Trophoblast cell (in vitro differentiated cells and primary cell): Measurements from ENCODE around the gene LHX6.

Experiments
- DNase-seq, 2 donors: peaks; one replicate each; pipeline ENCODE4 v3.0.0-alpha.2; 2016
- H2AFZ ChIP-seq: 2 replicates; pipeline ENCODE4 v1.6.1; 2013; ENCODE audit warnings: low read length, moderate library complexity, mild to moderate bottlenecking; ENCODE audit not compliant: insufficient read depth, poor library complexity
- H2AK5ac ChIP-seq: 2 replicates; pipeline ENCODE4 v1.6.1; 2013; ENCODE audit warnings: mild to moderate bottlenecking, low read length
- H2BK120ac ChIP-seq: 2 replicates; pipeline ENCODE4 v1.6.1; 2013; ENCODE audit warnings: low read length, mild to moderate bottlenecking, moderate library complexity; ENCODE audit not compliant: insufficient read depth, poor library complexity
- H2BK12ac ChIP-seq: 2 replicates; pipeline ENCODE4 v1.6.1; 2013; ENCODE audit warnings: mild to moderate bottlenecking, low read length, moderate library complexity
- H2BK5ac ChIP-seq: 2 replicates; pipeline ENCODE4 v1.6.1; 2013; ENCODE audit warnings: low read length, low read depth, moderate library complexity, mild to moderate bottlenecking; ENCODE audit not compliant: poor library complexity
- H3K14ac ChIP-seq: 2 replicates; pipeline ENCODE4 v1.6.1; 2013; ENCODE audit warnings: mild to moderate bottlenecking, low read length
- H3K18ac ChIP-seq: 2 replicates; pipeline ENCODE4 v1.6.1; 2013; ENCODE audit warnings: mild to moderate bottlenecking, low read length
- H3K23ac ChIP-seq: 2 replicates; pipeline ENCODE4 v1.6.1; 2013; ENCODE audit warnings: low read length
- H3K27ac ChIP-seq: 2 replicates; pipeline ENCODE4 v1.5.1; 2013; ENCODE audit warnings: low read depth, mild to moderate bottlenecking, inconsistent platforms, low read length, moderate library complexity
- H3K27me3 ChIP-seq: 2 replicates; pipeline ENCODE4 v1.6.1; 2013; ENCODE audit warnings: inconsistent platforms, mild to moderate bottlenecking, low read length, moderate library complexity; ENCODE audit not compliant: insufficient read depth
- H3K36me3 ChIP-seq, 2 experiments: 1 replicate in 1 of 2; 2 replicates in 1 of 2; pipeline ENCODE4 v1.6.1; 2013; ENCODE audit warnings: low read length in 2 of 2, mild to moderate bottlenecking in 2 of 2, moderate library complexity in 1 of 2; ENCODE audit not compliant: insufficient read depth in 2 of 2, control insufficient read depth in 1 of 2
- H3K4ac ChIP-seq: 2 replicates; pipeline ENCODE4 v1.6.1; 2013; ENCODE audit warnings: low read depth, mild to moderate bottlenecking, low read length, moderate library complexity
- H3K4me1 ChIP-seq, 2 experiments: 1 replicate in 1 of 2; 2 replicates in 1 of 2; pipeline ENCODE4 v1.6.1; 2013; ENCODE audit warnings: low read length in 2 of 2, mild to moderate bottlenecking in 2 of 2, moderate library complexity in 1 of 2; ENCODE audit not compliant: insufficient read depth in 2 of 2, control insufficient read depth in 1 of 2
- H3K4me2 ChIP-seq: 2 replicates; pipeline ENCODE4 v1.6.1; 2013; ENCODE audit warnings: inconsistent platforms, mild to moderate bottlenecking, low read length, moderate library complexity
- H3K4me3 ChIP-seq: 2 replicates; pipeline ENCODE4 v1.5.1; 2013; ENCODE audit warnings: mild to moderate bottlenecking, low read depth, low read length, inconsistent platforms
- H3K79me1 ChIP-seq: one replicate; pipeline ENCODE4 v1.6.1; 2013; ENCODE audit warnings: low read length
- H3K79me2 ChIP-seq: 2 replicates; pipeline ENCODE4 v1.6.1; 2013; ENCODE audit warnings: low read length, mild to moderate bottlenecking; ENCODE audit not compliant: control insufficient read depth, insufficient read depth, poor library complexity
- H3K9ac ChIP-seq: 2 replicates; pipeline ENCODE4 v1.6.1; 2013; ENCODE audit warnings: mild to moderate bottlenecking, low read length
- H3K9me3 ChIP-seq: 2 replicates; pipeline ENCODE4 v1.6.1; 2013; ENCODE audit warnings: low read depth, mild to moderate bottlenecking, control low read depth, inconsistent platforms, low read length; ENCODE audit not compliant: insufficient read depth
- H4K12ac ChIP-seq: 2 replicates; pipeline ENCODE4 v1.6.1; 2013; ENCODE audit warnings: low read depth, mild to moderate bottlenecking, low read length, moderate library complexity
- H4K8ac ChIP-seq: 2 replicates; pipeline ENCODE4 v1.6.1; 2013; ENCODE audit warnings: low read depth, mild to moderate bottlenecking, low read length, moderate library complexity
- H4K91ac ChIP-seq: one replicate; pipeline ENCODE4 v1.6.1; 2013; ENCODE audit warnings: low read depth, mild to moderate bottlenecking, low read length, moderate library complexity
- WGBS: extraction: QIAGEN DNeasy Blood & Tissue Kit; methylation state at CpG from one replicate; pipeline ENCODE4 v1.1.7; 2013; ENCODE audit warnings: missing lambda C conversion rate; ENCODE audit not compliant: insufficient read length, insufficient coverage; ENCODE audit errors: extremely low coverage; 5-methylcytosine and 5-hydroxymethylcytosine counted together

The LHX6 gene

GRCh38 chr9:122236681-122237080, 7.9 kb upstream of the LHX6 start:
- no peak overlapping the region for H3K9ac ChIP-seq
- no peak overlapping the region for H4K12ac ChIP-seq
- H3K18ac ChIP-seq = no peak overlapping the region
- no CpG with 5 or more reads among the region's 10 CpGs for WGBS
- H3K27me3 ChIP-seq = no peaks in the 10 kb centered on the region
- no peak overlapping the region for H3K14ac ChIP-seq
- no peak overlapping the region for H2AK5ac ChIP-seq
- H3K79me1 ChIP-seq = no peaks in the 10 kb centered on the region
- peaks cover 2% of the 10 kb centered on the region for H3K9me3 ChIP-seq
- DNase-seq = no peak
- no peaks in the 10 kb centered on the region for H3K79me2 ChIP-seq
- no peak overlapping the region for H2BK5ac ChIP-seq
- H4K91ac ChIP-seq = no peak overlapping the region
- no peak overlapping the region for H2AFZ ChIP-seq
- H3K4me2 ChIP-seq = no peak overlapping the region
- H3K4ac ChIP-seq = no peak overlapping the region
- no peak overlapping the region for H3K4me3 ChIP-seq
- H2BK120ac ChIP-seq = no peak overlapping the region
- no peak overlapping the region for H3K23ac ChIP-seq
- H3K27ac ChIP-seq = no peak overlapping the region
- H4K8ac ChIP-seq = no peak overlapping the region
- H3K4me1 ChIP-seq = no peaks in the 10 kb centered on the region
- H2BK12ac ChIP-seq = no peak overlapping the region
- peaks cover 0 to 4% of the 10 kb centered on the region in 2 experiments for H3K36me3 ChIP-seq

GRCh38 chr9:122234022-122234748, 5.4 kb upstream of the LHX6 start:
- H4K8ac ChIP-seq = no peak overlapping the region
- H4K12ac ChIP-seq = no peak overlapping the region
- peaks cover 20% of the 10 kb centered on the region for H3K27me3 ChIP-seq
- H2BK12ac ChIP-seq = no peak overlapping the region
- H3K18ac ChIP-seq = no peak overlapping the region
- no peak for DNase-seq
- no peak overlapping the region for H3K23ac ChIP-seq
- H3K14ac ChIP-seq = no peak overlapping the region
- H2AK5ac ChIP-seq = no peak overlapping the region
- no peak overlapping the region for H2BK120ac ChIP-seq
- no peak overlapping the region for H4K91ac ChIP-seq
- H3K79me1 ChIP-seq = no peaks in the 10 kb centered on the region
- no peaks in the 10 kb centered on the region for H3K4me1 ChIP-seq
- H2AFZ ChIP-seq = no peak overlapping the region
- H3K79me2 ChIP-seq = no peaks in the 10 kb centered on the region
- no peak overlapping the region for H3K4ac ChIP-seq
- no peaks in the 10 kb centered on the region for H3K36me3 ChIP-seq
- WGBS = no CpG with 5 or more reads among the region's 7 CpGs
- H3K4me2 ChIP-seq = no peak overlapping the region
- no peak overlapping the region for H3K9ac ChIP-seq
- no peak overlapping the region for H2BK5ac ChIP-seq
- peaks cover 4% of the 10 kb centered on the region for H3K9me3 ChIP-seq
- no peak overlapping the region for H3K27ac ChIP-seq
- no peak overlapping the region for H3K4me3 ChIP-seq

GRCh38 chr9:122232796-122233306, 4.1 kb upstream of the LHX6 start:
- Histone ChIP-seq H3K4me1 (peaks cover 2 to 4% of the 10 kb centered on the region in 2 experiments), H3K27ac (no peak overlapping the region), H3K79me1 (no peaks in the 10 kb centered on the region), H3K27me3 (peaks cover 33% of the 10 kb centered on the region), H3K9me3 (peaks cover 4% of the 10 kb centered on the region), H4K12ac (no peak overlapping the region), H3K14ac (no peak overlapping the region), H3K9ac (no peak overlapping the region), H2BK120ac (no peak overlapping the region), H2BK12ac (no peak overlapping the region), H2AFZ (no peak overlapping the region), H3K23ac (no peak overlapping the region), H3K4me2 (no peak overlapping the region), H2BK5ac (no peak overlapping the region), H3K36me3 (no peaks in the 10 kb centered on the region), H2AK5ac (no peak overlapping the region), H4K8ac (no peak overlapping the region), H3K4ac (no peak overlapping the region), H4K91ac (no peak overlapping the region), H3K18ac (no peak overlapping the region), H3K79me2 (no peaks in the 10 kb centered on the region), H3K4me3 (no peak overlapping the region)
- no peak for DNase-seq
- WGBS = no CpG with 5 or more reads among the region's 6 CpGs

GRCh38 chr9:122229485-122229837, 704 bp upstream of the LHX6 start:
- H3K18ac ChIP-seq = no peak overlapping the region
- H3K14ac ChIP-seq = no peak overlapping the region
- no peak overlapping the region for H4K12ac ChIP-seq
- H3K27ac ChIP-seq = no peak overlapping the region
- no peak overlapping the region for H4K8ac ChIP-seq
- no peak overlapping the region for H3K4me2 ChIP-seq
- no peaks in the 10 kb centered on the region for H3K79me1 ChIP-seq
- no peak overlapping the region for H2BK5ac ChIP-seq
- H3K9ac ChIP-seq = no peak overlapping the region
- H3K36me3 ChIP-seq = no peaks in the 10 kb centered on the region
- H4K91ac ChIP-seq = no peak overlapping the region
- WGBS = no CpG with 5 or more reads among the region's 4 CpGs
- no peak for DNase-seq
- no peak overlapping the region for H2AK5ac ChIP-seq
- no peak overlapping the region for H3K4ac ChIP-seq
- H2AFZ ChIP-seq = no peak overlapping the region
- peaks cover 10% of the 10 kb centered on the region for H3K9me3 ChIP-seq
- H2BK120ac ChIP-seq = no peak overlapping the region
- peaks cover 65% of the 10 kb centered on the region for H3K27me3 ChIP-seq
- H3K23ac ChIP-seq = peak overlapping the region; percentile 3
- H2BK12ac ChIP-seq = no peak overlapping the region
- H3K79me2 ChIP-seq = no peaks in the 10 kb centered on the region
- H3K4me3 ChIP-seq = no peak overlapping the region
- H3K4me1 ChIP-seq = peaks cover 2 to 8% of the 10 kb centered on the region in 2 experiments
